Measurements from ENCODE around the gene TNRC18. TPM values are rescaled to one million over a fixed set of nuclear protein-coding genes. Genes with fewer than 3 reads are reported as not detected.

TNRC18 gene
- total and polyA plus RNA-seq, 2 donors (not counting 1 experiment from before 2014, with no cell fraction given), result 17.8 to 75.0 TPM

DNA sequence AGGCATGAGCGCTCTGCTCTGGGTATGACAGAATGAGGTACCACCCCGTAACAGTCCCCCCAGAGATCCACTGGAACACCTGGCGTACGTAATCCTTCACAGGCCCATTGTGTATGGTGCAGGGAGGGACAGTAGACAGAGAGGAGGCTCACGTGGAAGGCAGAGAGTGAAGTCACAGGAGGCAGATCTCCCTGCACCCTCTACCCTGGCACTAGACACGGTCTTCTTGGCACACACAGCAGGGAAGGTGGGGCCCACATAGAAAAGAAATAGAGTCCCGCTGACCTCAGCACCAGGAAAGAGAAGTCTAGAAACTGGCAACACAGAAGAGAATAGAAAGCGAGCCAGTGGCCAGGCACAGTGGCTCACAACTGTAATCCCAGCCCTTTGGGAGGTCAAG, 89.0 kb downstream of the TNRC18 start:
- intact Hi-C loops (cut with micrococcal nuclease), result no loop called here
- Histone ChIP-seq H3K4me2 (replicated peaks; ENCODE audit: low read depth, low read length, poor library complexity, severe bottlenecking) (no peak overlapping the region), H3K4me1 (ENCODE audit: control insufficient read depth in 2 of 2, insufficient read depth in 2 of 2, low read length in 2 of 2) (peaks cover 14 to 16% of the 10 kb centered on the region in 2 donors), H3K9ac (ENCODE audit: low read length) (no peak overlapping the region), H4K20me1 (ENCODE audit: control insufficient read depth, insufficient read depth, low read length, poor library complexity, severe bottlenecking) (peaks cover 58% of the 10 kb centered on the region), H3K27me3 (replicated peaks in 1 of 4; ENCODE audit: control extremely low read depth in 1 of 4, control insufficient read depth in 3 of 4, insufficient read depth in 4 of 4, low read length in 3 of 4) (no peaks in the 10 kb centered on the region), H3K79me2 (ENCODE audit: control insufficient read depth, insufficient read depth, low read length) (peaks cover 30% of the 10 kb centered on the region), H2AFZ (ENCODE audit: insufficient read depth, low read depth, low read length, poor library complexity, severe bottlenecking) (no peak overlapping the region), H3K36me3 (replicated peaks in 1 of 2; ENCODE audit: control extremely low read depth in 1 of 2, control insufficient read depth in 1 of 2, extremely low read depth in 1 of 2, insufficient read depth in 2 of 2, low read length in 1 of 2) (peaks cover 0 to 33% of the 10 kb centered on the region in 2 experiments), H3K4me3 (ENCODE audit: control extremely low read depth in 1 of 5, extremely low read depth in 1 of 5, insufficient read depth in 1 of 5, low read depth in 2 of 5, low read length in 4 of 5) (no peak overlapping the region), H3K9me3 (ENCODE audit: control extremely low read depth in 1 of 3, control insufficient read depth in 2 of 3, insufficient read depth in 1 of 3, low read length in 2 of 3) (peaks cover 0 to 29% (median 9%) of the 10 kb centered on the region in 3 donors), H3K27ac (ENCODE audit: low read length in 2 of 2) (no peak overlapping the region)
- no peak overlapping the region for H3K27ac Mint-ChIP-seq
- no peak for DNase-seq
- H3K9me3 Mint-ChIP-seq (ENCODE audit: insufficient read depth), result peaks cover 6% of the 10 kb centered on the region
- no peak for ATAC-seq (ENCODE audit: low read depth)
- H3K4me3 Mint-ChIP-seq, result no peak overlapping the region
- CTCF ChIA-PET, result interaction anchor here (0.6 kb wide), 1 partner anchor 1239 kb away, joined by 3 read pairs; no protein-coding TSS in a partner anchor
- no peaks in the 10 kb centered on the region for H3K27me3 Mint-ChIP-seq
- peaks cover 13% of the 10 kb centered on the region for H3K4me1 Mint-ChIP-seq
- 100% methylated on average over 3 of the region's 8 CpGs for WGBS (ENCODE audit: insufficient coverage)
- TF ChIP-seq EZH2 (IDR thresholded peaks at IDR 0.05; ENCODE audit: borderline replicate concordance, insufficient read depth, low read depth, low read length, poor library complexity, severe bottlenecking) (no peak), CTCF (IDR thresholded peaks at IDR 0.05) (no peak)
- POLR2A ChIA-PET, result no interaction called here

GRCh38 chr7:5333121-5334045, 90.3 kb downstream of the TNRC18 start:
- Histone ChIP-seq H3K27me3 (replicated peaks in 1 of 4; ENCODE audit: control extremely low read depth in 1 of 4, control insufficient read depth in 3 of 4, insufficient read depth in 4 of 4, low read length in 3 of 4) (no peaks in the 10 kb centered on the region), H3K79me2 (ENCODE audit: control insufficient read depth, insufficient read depth, low read length) (peaks cover 30% of the 10 kb centered on the region), H3K27ac (ENCODE audit: low read length in 2 of 2) (no peak overlapping the region), H3K9ac (ENCODE audit: low read length) (no peak overlapping the region), H3K4me1 (ENCODE audit: control insufficient read depth in 2 of 2, insufficient read depth in 2 of 2, low read length in 2 of 2) (peaks cover 14 to 16% of the 10 kb centered on the region in 2 donors), H4K20me1 (ENCODE audit: control insufficient read depth, insufficient read depth, low read length, poor library complexity, severe bottlenecking) (peaks cover 58% of the 10 kb centered on the region), H2AFZ (ENCODE audit: insufficient read depth, low read depth, low read length, poor library complexity, severe bottlenecking) (no peak overlapping the region), H3K9me3 (ENCODE audit: control extremely low read depth in 1 of 3, control insufficient read depth in 2 of 3, insufficient read depth in 1 of 3, low read length in 2 of 3) (peaks cover 0 to 28% (median 9%) of the 10 kb centered on the region in 3 donors), H3K4me3 (ENCODE audit: control extremely low read depth in 1 of 5, extremely low read depth in 1 of 5, insufficient read depth in 1 of 5, low read depth in 2 of 5, low read length in 4 of 5) (no peak overlapping the region), H3K36me3 (replicated peaks in 1 of 2; ENCODE audit: control extremely low read depth in 1 of 2, control insufficient read depth in 1 of 2, extremely low read depth in 1 of 2, insufficient read depth in 2 of 2, low read length in 1 of 2) (peaks cover 0 to 34% of the 10 kb centered on the region in 2 experiments), H3K4me2 (replicated peaks; ENCODE audit: low read depth, low read length, poor library complexity, severe bottlenecking) (no peak overlapping the region)
- ChIA-PET CTCF (no interaction called here), POLR2A (no interaction called here)
- Mint-ChIP-seq H3K27ac (no peak overlapping the region), H3K4me3 (no peak overlapping the region), H3K27me3 (no peaks in the 10 kb centered on the region), H3K9me3 (ENCODE audit: insufficient read depth) (peaks cover 6% of the 10 kb centered on the region), H3K4me1 (peaks cover 13% of the 10 kb centered on the region)
- no peak for TF ChIP-seq EZH2 (IDR thresholded peaks at IDR 0.05; ENCODE audit: borderline replicate concordance, insufficient read depth, low read depth, low read length, poor library complexity, severe bottlenecking)
- no peak for TF ChIP-seq CTCF (IDR thresholded peaks at IDR 0.05)
- DNase-seq (no peak), ATAC-seq (ENCODE audit: low read depth) (no peak)
- intact Hi-C loops (cut with micrococcal nuclease), result no loop called here
- WGBS (ENCODE audit: insufficient coverage), result 89% methylated on average over 30 of the region's 32 CpGs

Measured in B cell (primary cell).